ENCODE results near the gene PRSS27.

- no peak for TF ChIP-seq CTCF (IDR thresholded peaks at IDR 0.05; ENCODE audit: low read depth, low read length, poor library complexity, severe bottlenecking)
- no peak for TF ChIP-seq EZH2phosphoT487 (IDR thresholded peaks at IDR 0.05; ENCODE audit: borderline replicate concordance, low read length)
These were observed 29.2 kb downstream of the PRSS27 start for GRCh38 chr16:2690852-2691251.

Measured in DOHH2 (cell line).